ENCODE data around the gene PLCH1.

DNA sequence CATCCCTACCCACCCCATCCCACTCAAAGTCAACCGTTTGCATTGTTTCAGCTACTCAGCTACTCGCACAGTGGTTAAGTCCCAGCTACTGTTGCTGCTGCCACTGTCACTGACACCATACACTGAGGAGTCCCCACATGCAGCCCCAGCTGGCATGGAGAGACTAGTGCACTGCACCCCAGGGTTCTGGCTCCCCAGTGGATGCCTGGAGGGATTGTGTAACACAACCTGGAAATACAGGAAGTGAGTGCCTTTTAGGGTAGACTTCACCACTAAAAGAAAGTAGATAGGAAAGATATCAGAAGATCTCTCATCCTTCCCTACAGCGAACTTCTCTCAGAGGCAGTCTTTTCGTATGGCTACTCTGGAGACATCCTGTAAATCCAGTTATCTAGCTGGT, 282.2 kb downstream of the PLCH1 start:
- TF ChIP-seq, protein P1, sequence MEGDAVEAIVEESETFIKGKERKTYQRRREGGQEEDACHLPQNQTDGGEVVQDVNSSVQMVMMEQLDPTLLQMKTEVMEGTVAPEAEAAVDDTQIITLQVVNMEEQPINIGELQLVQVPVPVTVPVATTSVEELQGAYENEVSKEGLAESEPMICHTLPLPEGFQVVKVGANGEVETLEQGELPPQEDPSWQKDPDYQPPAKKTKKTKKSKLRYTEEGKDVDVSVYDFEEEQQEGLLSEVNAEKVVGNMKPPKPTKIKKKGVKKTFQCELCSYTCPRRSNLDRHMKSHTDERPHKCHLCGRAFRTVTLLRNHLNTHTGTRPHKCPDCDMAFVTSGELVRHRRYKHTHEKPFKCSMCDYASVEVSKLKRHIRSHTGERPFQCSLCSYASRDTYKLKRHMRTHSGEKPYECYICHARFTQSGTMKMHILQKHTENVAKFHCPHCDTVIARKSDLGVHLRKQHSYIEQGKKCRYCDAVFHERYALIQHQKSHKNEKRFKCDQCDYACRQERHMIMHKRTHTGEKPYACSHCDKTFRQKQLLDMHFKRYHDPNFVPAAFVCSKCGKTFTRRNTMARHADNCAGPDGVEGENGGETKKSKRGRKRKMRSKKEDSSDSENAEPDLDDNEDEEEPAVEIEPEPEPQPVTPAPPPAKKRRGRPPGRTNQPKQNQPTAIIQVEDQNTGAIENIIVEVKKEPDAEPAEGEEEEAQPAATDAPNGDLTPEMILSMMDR (conservative IDR thresholded peaks at IDR 0.05; ENCODE audit: low read depth, low read length), result no peak
- TF ChIP-seq EZH2phosphoT487 (IDR thresholded peaks at IDR 0.05; ENCODE audit: borderline replicate concordance, low read length) (no peak), EZH2 (IDR thresholded peaks at IDR 0.05; ENCODE audit: low read length, unreplicated experiment) (no peak)
